NCI-H1930 (cell line): ENCODE data around the gene KPNA6.
"Not testable (repeated sequence)": the region's sequence is repeated elsewhere in the genome, so short reads cannot be mapped to it uniquely, and the experiment has no call there.

Experiments used
- DNase-seq, 2 experiments: peaks; one replicate each; lab custom pipeline; 2025; lab: John Stamatoyannopoulos, UW

Gene KPNA6

GRCh38 chr1:32107742-32108661 lies at the start of gene KPNA6:
KPNA6 (plus strand) TSS chr1:32108056; CDS start chr1:32108131, 75 bp downstream.
- peak; percentile 78 to 89 for DNase-seq

DNA sequence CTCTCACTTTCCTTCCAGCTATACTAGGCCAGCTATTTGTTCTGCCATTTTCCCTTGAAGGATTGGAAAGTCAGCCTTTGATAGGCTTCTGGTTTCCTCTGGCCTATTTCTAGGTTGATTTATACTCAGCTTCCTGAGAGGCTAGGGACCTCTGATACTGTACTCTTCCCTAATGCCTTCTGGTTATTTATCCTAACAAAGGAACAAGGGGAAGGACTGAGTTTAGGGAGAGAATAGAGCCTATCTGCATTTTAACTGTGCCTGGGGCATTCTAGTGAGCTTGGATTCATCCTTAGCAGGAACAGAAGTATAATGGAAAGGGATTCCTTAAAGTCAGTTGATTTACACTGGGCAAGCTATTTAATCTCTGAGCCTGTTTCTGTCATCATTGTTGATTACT lies 46.9 kb upstream of the KPNA6 start:
- no peak for DNase-seq

- no peak for DNase-seq
Observed at GRCh38 chr1:32062867-32063230, 45.0 kb upstream of the KPNA6 start.

- no peak for DNase-seq
Observed at GRCh38 chr1:32063261-32063681, 44.6 kb upstream of the KPNA6 start.

- not testable (repeated sequence) for DNase-seq
Observed at GRCh38 chr1:32065613-32066488, 42.0 kb upstream of the KPNA6 start.

DNA sequence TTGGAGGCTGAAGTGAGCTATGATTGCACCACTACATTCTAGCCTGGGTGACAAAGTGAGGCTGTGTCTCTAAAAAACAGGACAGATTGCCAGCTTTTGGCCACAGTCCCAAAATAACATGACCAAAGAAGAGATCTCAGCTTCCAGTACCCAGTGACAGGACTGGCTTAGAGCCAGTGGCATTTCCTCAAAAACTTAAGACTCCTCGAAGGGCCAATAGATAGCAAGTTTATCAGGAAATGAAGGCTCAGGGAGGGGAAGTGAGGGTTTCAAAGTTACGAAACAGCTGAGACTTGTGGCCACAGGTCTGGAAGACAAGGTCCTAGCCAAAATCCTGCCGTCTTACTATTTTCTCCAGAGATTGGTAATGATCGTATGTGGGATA lies 41.4 kb upstream of the KPNA6 start:
- no peak for DNase-seq

- no peak for DNase-seq
Observed at GRCh38 chr1:32068957-32069588, 38.8 kb upstream of the KPNA6 start.

DNA sequence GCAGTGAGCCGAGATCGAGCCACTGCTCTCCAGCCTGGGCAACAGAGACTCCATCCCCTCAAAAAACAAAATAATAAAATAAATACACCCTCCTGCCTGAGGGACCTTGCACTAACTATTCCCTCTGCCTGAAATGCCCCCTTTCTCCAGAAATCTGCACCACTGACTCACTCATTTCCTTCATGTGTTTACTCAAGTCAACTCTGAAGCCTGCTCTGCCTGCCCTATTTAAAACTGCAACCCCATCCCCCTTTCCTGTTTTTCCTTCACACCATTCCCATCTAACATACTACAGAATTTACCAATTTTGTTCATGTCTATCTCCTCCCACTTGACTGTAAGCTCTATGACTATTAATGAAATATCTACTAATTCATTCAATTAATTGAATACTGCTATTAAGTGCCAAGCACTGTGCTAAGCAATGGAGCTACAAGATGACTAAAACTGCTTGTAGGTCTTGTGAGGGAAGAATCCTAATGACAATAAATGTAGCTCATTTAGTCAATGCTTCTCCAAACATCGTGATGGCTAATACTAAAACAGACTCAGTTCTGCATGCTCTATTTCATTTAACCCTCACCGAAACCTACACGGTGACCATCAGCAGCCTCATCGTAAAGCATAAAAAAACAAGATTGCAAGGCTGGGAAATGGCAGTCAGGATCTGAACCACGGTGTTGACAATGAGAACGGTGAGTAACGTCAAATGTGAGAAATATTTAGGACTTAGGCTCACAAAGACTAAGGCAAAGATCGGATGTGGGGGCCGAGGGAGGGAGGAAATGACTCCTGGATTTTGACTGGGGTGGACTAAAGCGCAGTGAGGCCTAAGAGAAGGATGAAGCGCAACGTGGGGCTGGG lies 35.9 kb upstream of the KPNA6 start:
- no peak for DNase-seq

- peak; percentile 91 to 94 for DNase-seq
Observed at GRCh38 chr1:32072622-32073298, 35.1 kb upstream of the KPNA6 start, which contains the start of gene TMEM39B. TMEM39B (plus strand) TSS chr1:32072939; CDS start chr1:32073048, 109 bp downstream.

DNA sequence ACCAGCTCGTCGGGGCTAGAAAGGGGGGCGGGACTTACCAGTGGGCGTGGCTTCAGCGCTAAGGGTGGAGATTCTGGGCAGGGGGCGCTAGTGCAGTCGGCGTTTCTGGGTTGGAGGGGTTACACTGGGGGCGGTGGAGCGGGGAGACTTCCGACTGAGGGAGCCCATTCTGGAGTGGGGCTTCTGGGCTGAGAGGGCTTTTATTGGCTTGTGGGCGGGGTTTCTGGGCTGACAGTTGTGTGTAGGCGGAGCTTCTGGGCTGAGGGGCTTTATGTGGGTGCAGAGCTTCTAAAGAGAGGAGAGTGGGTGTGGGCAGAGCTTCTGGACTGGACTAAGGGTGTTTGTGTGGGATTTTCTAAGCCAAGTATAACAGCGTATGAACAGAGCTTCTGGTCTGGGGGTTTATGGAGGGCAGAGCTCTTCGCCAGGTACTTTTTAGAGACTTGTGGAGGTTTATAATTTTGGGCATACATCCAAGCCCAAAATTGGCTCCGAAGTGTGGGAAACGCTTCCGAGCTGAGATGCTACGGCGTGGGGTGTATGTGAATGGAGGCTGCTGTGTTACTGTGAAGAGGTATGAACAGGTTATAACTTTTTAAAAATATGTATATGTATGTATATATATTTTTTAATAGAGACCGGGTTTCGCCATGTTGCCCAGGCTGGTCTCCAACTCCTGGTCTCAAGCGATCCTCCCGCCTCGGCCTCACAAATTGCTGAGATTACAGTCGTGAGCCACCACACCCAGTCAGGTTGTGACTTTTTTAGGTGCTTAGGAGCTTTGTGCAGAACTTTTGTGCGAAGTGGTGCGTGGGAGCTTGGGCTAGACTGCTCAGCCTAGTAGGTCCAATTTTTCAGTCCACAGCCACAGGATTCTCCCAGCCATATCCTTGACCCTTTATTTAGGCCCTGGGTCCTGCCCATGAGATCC lies 34.3 kb upstream of the KPNA6 start:
- DNase-seq, result peak in 1 of 2 experiments; percentile 85

- no peak for DNase-seq
Observed at GRCh38 chr1:32074841-32075240, 33.0 kb upstream of the KPNA6 start.

DNA sequence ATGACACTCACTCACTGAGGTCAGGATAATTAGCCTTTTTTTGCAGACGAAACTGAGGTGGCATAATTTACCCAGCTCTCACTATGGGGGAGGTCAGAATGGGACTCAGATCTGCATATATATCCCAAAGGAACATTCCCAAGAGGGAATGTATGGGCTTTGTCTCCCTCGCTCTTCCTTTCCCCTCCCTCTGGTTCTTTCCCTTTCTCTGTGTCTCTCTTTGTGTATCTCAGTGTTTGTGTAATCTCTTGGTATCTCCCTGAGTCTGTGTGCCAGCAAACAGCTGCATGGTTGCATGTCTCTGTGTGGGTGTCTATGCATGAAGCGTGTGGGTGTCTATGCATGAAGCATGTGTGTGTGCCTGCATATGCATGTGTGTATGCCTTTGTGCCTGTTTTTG lies 30.4 kb upstream of the KPNA6 start:
- no peak for DNase-seq

GRCh38 chr1:32082022-32082421 lies 25.8 kb upstream of the KPNA6 start:
- no peak for DNase-seq

DNA sequence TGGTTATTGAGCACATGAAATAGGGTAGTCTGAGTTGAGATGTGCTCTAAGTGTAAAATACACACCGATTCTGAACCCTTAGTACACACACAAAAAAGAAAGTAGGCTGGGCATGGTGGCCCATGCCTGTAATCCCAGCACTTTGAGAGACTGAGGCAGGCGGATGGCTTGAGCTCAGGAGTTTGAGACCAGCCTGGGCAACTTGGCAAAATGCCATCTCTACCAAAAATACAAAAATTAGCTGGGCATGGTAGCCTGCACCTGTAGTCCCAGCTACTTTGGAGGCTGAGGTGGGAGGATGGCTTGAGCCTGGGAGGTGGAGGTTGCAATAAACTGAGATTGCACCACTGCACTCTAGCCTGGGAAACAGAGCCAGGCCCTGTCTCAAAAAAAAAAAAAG lies 21.5 kb upstream of the KPNA6 start:
- DNase-seq, result not testable (repeated sequence)

GRCh38 chr1:32091176-32091575 lies 16.7 kb upstream of the KPNA6 start:
- DNase-seq, result no peak

- no peak for DNase-seq
Observed at GRCh38 chr1:32091591-32091990, 16.3 kb upstream of the KPNA6 start.

DNA sequence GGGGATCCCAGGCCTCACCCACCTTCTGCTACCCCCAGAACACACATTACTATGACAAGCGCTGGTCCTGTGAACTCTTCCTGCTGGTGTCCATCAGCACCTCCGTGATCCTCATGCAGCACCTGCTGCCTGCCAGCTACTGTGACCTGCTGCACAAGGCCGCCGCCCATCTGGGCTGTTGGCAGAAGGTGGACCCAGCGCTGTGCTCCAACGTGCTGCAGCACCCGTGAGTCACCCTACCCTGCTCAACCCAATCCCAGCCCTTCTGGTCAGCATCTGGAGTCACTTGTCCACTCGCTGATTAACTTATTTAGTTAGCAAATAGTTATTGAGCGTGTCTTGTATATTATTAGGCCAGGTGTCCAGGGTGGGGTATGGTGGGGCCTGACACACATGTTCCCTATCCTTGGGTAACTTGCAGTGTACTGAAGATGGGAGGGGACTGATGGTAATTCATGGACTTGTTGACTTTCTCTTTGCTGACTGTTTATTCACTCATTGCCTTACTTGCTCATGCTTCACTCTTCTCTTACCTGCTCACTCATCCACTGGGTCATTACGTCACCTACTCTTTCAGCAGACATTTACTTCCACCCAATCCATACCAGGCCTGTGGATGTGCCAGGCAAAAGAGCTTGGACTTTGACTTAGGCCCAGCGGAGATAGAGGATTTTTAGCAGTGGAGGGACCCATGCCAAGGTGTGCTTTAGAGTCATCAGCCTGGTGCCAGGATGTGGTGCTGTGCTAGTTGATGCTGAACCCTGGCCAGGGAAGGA lies 12.9 kb upstream of the KPNA6 start:
- no peak for DNase-seq

- no peak for DNase-seq
Observed at GRCh38 chr1:32099426-32099825, 8.4 kb upstream of the KPNA6 start.

DNA sequence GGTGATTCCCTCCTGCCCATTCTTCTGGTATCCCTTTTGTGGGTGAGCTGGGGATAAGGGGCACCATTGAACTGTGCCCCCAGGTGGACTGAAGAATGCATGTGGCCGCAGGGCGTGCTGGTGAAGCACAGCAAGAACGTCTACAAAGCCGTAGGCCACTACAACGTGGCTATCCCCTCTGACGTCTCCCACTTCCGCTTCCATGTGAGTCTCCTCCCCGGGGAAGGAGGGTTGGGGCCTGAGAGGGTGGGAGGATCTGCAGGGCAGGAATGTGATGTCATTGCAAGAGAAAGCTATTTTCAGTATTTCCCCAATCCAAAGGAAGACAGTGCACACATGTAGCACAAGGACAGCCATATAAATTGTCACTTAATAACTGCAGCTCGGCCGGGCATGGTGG lies 7.5 kb upstream of the KPNA6 start:
- no peak for DNase-seq
